Colonic mucosa (tissue), 4 donors: ENCODE data around the gene JMJD1C. TPM values are rescaled to one million over a fixed set of nuclear protein-coding genes. Genes with fewer than 3 reads are reported as not detected.

Source experiments
- DNase-seq: peaks from one replicate; pipeline ENCODE4 v3.0.0-alpha.2; 2020
- H3K27ac ChIP-seq: fragments of 200-600 bp; one replicate; pipeline ENCODE4 v1.8.0; 2021
- H3K27me3 ChIP-seq: fragments of 200-600 bp; one replicate; pipeline ENCODE4 v1.8.0; 2021
- H3K36me3 ChIP-seq: fragments of 200-600 bp; one replicate; pipeline ENCODE4 v1.8.0; 2021
- H3K4me1 ChIP-seq: fragments of 200-600 bp; one replicate; pipeline ENCODE4 v1.8.0; 2021; ENCODE audit warnings: mild to moderate bottlenecking
- H3K4me3 ChIP-seq: fragments of 200-600 bp; one replicate; pipeline ENCODE4 v1.8.0; 2021
- H3K9ac ChIP-seq, 2 donors: one replicate each; pipeline ENCODE4 v1.7.0; 2013; ENCODE audit warnings: control low read depth in 2 of 2, low read depth in 2 of 2, low read length in 2 of 2
- H3K9me3 ChIP-seq: fragments of 200-600 bp; one replicate; pipeline ENCODE4 v1.8.0; 2021
- CTCF ChIP-seq: fragments of 200-600 bp; IDR thresholded peaks from one replicate; pipeline ENCODE4 v1.8.0; 2022; ENCODE audit warnings: antibody characterized with exemption, mild to moderate bottlenecking
- intact Hi-C: fragments of 100-400 bp; cut with DNase I; formaldehyde crosslinking; loops from one replicate; pipeline ENCODE4 v1.14.1; 2022
- total RNA-seq, 2 donors: library from RNA; stranded (reverse); fragmentation: NEBNext Ultra II Directional in 1 of 2; extraction: Animal tissue kit (Norgen Biotek cat#: 25700) in 1 of 2; gene quantifications; one replicate each; pipeline ENCODE4 v1.2.1, GENCODE V29; 2021
- donor health status: healthy.
- donor health status: DM: no; HTN: no; CAD: no.
- donor health status: DM: no; HTN: no; CAD: no.

JMJD1C gene
- total RNA-seq, 2 donors from 2014 or later: 37.7 to 72.2 TPM

- H3K9ac ChIP-seq: no peak overlapping the region
- DNase-seq: no peak
- intact Hi-C loops: no loop called here
- TF ChIP-seq CTCF: no peak
- no peak overlapping the region for H3K27ac ChIP-seq
- H3K4me1 ChIP-seq: no peaks in the 10 kb centered on the region
- no peaks in the 10 kb centered on the region for H3K9me3 ChIP-seq
- no peak overlapping the region for H3K4me3 ChIP-seq
- no peaks in the 10 kb centered on the region for H3K36me3 ChIP-seq
- no peaks in the 10 kb centered on the region for H3K27me3 ChIP-seq
Observed at GRCh38 chr10:63416376-63416775, 49.4 kb downstream of the JMJD1C start.

DNA sequence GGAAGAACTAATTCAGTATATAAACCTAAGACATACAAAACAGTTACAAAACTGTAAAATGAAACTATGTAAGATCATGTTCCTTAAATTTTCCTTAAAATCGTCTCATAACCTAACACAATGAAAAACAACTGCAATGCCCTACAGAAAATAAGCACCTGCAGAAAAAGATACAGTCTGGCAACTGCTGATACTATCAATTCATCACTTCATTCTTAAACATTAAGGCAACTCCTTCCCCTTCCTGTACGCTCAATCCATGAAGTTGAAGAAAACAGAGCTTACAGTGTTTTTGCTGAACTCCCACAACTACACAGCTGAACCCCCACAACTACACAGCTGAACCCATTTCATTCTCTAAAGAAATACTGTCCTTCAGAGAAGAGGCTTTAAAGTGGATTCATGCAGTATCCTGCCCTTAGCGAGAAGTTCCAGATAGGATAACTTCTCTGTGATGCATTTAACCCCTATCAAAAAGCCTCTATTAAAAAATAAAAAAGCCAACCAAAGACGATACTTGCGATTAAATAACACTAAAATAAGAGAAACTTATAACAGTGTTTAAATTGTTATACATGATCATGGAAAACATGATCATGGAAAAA, 50.0 kb downstream of the JMJD1C start:
- TF ChIP-seq CTCF: no peak
- Histone ChIP-seq H3K27ac (no peak overlapping the region), H3K4me1 (no peaks in the 10 kb centered on the region), H3K27me3 (no peaks in the 10 kb centered on the region), H3K4me3 (no peak overlapping the region), H3K9ac (no peak overlapping the region), H3K9me3 (no peaks in the 10 kb centered on the region), H3K36me3 (no peaks in the 10 kb centered on the region)
- intact Hi-C loops: no loop called here
- no peak for DNase-seq

DNA sequence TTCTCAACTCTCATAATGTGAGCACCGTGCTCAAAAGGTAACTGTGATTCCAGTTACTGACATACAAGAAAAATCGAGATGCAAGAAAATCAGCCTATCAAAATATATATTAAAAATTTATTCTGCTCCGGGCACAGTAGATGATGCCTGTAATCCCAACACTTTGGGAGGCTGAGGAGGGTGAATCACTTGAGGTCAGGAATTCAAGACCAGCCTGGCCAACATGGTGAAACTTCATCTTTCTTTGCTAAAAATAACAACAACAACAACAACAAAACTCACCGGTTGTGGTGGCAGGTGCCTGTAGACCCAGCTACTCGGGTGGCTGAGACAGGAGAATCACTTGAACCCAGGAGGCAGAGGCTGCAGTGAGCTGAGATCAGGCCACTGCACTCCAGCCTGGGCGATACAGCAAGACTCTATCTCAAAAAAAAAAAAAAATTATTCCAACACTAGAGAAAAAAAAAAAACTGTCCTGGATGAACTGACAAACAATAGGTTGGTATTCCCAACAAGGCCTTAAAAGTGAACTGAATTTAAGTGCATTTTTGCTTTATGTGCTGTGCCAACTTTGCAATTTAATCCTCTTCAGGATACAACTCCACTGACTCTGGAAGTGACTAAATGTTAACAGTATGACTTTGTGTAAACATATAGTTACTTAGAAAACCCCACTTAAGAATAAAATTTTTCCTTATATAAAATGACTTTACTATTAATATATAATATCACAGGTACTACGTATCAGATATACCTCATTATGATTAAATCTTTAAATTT, 51.1 kb downstream of the JMJD1C start:
- H3K9ac ChIP-seq: no peak overlapping the region
- no peaks in the 10 kb centered on the region for H3K36me3 ChIP-seq
- DNase-seq: no peak
- H3K27ac ChIP-seq: no peak overlapping the region
- TF ChIP-seq CTCF: no peak
- intact Hi-C loops: no loop called here
- no peaks in the 10 kb centered on the region for H3K4me1 ChIP-seq
- no peak overlapping the region for H3K4me3 ChIP-seq
- no peaks in the 10 kb centered on the region for H3K9me3 ChIP-seq
- no peaks in the 10 kb centered on the region for H3K27me3 ChIP-seq

GRCh38 chr10:63413429-63413828, 52.3 kb downstream of the JMJD1C start:
- no peaks in the 10 kb centered on the region for H3K4me1 ChIP-seq
- no peak overlapping the region for H3K4me3 ChIP-seq
- DNase-seq: no peak
- no peaks in the 10 kb centered on the region for H3K27me3 ChIP-seq
- no peak overlapping the region for H3K27ac ChIP-seq
- H3K36me3 ChIP-seq: no peaks in the 10 kb centered on the region
- TF ChIP-seq CTCF: no peak
- H3K9me3 ChIP-seq: no peaks in the 10 kb centered on the region
- intact Hi-C loops: no loop called here
- H3K9ac ChIP-seq: no peak overlapping the region

DNA sequence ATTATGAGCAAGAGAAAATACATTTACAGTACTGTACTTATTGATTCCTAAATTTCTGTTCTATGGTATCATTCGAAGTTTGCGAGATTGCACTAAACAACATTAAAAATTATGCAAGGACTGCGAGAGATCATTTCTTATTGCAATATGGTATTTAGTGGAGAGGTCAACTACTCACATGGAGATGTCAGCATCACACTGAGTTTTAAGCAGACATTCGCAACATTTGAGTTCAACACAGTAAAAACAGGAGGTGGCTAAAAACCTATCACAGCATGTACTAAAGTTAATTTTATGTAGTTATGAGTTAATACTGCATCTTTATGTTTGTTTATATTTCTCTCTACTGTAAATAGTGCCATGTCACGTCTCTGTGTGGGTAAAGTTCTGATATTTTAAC, 53.5 kb downstream of the JMJD1C start:
- no peaks in the 10 kb centered on the region for H3K36me3 ChIP-seq
- DNase-seq: no peak
- no peaks in the 10 kb centered on the region for H3K4me1 ChIP-seq
- H3K4me3 ChIP-seq: no peak overlapping the region
- H3K27ac ChIP-seq: no peak overlapping the region
- H3K9ac ChIP-seq: no peak overlapping the region
- TF ChIP-seq CTCF: no peak
- H3K27me3 ChIP-seq: no peaks in the 10 kb centered on the region
- no peaks in the 10 kb centered on the region for H3K9me3 ChIP-seq
- intact Hi-C loops: no loop called here
